Endothelial cell of umbilical vein (primary cell): ENCODE measurements around the gene KLF15. TPM values are rescaled to one million over a fixed set of nuclear protein-coding genes. Genes with fewer than 3 reads are reported as not detected.

Experiments used
- BruUV-seq: library from RNA; stranded (reverse); fragments of 400-500 nt; replicated peaks from 2 replicates; lab custom pipeline; 2021; lab: Mats Ljungman, UMichigan
- CTCF ChIA-PET: fragments of 300-600, 350-600 bp; sonication (Branson Sonifier 250); formaldehyde crosslinking; loops from one replicate; lab custom pipeline; 2021; ENCODE audit warnings: antibody characterized with exemption, inconsistent platforms; lab: Charles Lee
- POLR2A ChIA-PET: fragments of 300-600, 350-600 bp; sonication (Branson Sonifier 250); formaldehyde crosslinking; loops from one replicate; lab custom pipeline; 2021; ENCODE audit warnings: antibody characterized with exemption, inconsistent platforms; lab: Charles Lee
- DNase-seq: peaks from one replicate; pipeline ENCODE4 v3.0.0-alpha.2; 2011; ENCODE audit warnings: low read depth, low spot score
- FAIRE-seq: peaks from 2 replicates; lab custom pipeline; 2011; peaks lifted over from hg19 to GRCh38; lab: Jason Lieb, UNC
- H2AFZ ChIP-seq: 2 replicates; pipeline ENCODE4 v1.6.0; 2012; ENCODE audit warnings: low read depth, low read length, control low read depth, inconsistent platforms
- H3K27ac ChIP-seq: 2 replicates; pipeline ENCODE4 v1.5.1; 2011; ENCODE audit warnings: low read depth, mild to moderate bottlenecking, control low read depth, low read length, moderate library complexity; ENCODE audit not compliant: insufficient read depth
- H3K27me3 ChIP-seq, 2 experiments: 2 replicates each; pipeline versions ENCODE4 v1.6.0 to v1.6.1; 2011; ENCODE audit warnings: low read length in 2 of 2, mixed read lengths in 1 of 2; ENCODE audit not compliant: control insufficient read depth in 2 of 2, insufficient read depth in 2 of 2
- H3K36me3 ChIP-seq, 2 experiments: 2 replicates in 1 of 2; 3 replicates in 1 of 2; pipeline ENCODE4 v1.5.1; 2011; ENCODE audit warnings: low read length in 2 of 2, mild to moderate bottlenecking in 1 of 2, moderate library complexity in 1 of 2; ENCODE audit not compliant: control insufficient read depth in 2 of 2, insufficient read depth in 2 of 2; ENCODE audit errors: extremely low read depth in 1 of 2
- H3K4me1 ChIP-seq: 3 replicates; pipeline ENCODE4 v1.5.1; 2011; ENCODE audit warnings: mild to moderate bottlenecking, low read length; ENCODE audit not compliant: control insufficient read depth, insufficient read depth; ENCODE audit errors: extremely low read depth
- H3K4me2 ChIP-seq: 2 replicates; pipeline ENCODE4 v1.6.1; 2011; ENCODE audit warnings: low read length, control low read depth, mixed read lengths; ENCODE audit not compliant: insufficient read depth
- H3K4me3 ChIP-seq, 3 experiments: fragments of 200-600 bp in 1 of 3; sonication (generic), shearing (Covaris generic) in 1 of 3; replicated peaks in 1 of 3; 2 replicates each; pipeline ENCODE4 v1.5.1; 2011 to 2016; ENCODE audit warnings: control low read depth in 3 of 3, low read length in 3 of 3, mild to moderate bottlenecking in 2 of 3, inconsistent platforms in 1 of 3, low read depth in 1 of 3, moderate library complexity in 1 of 3; ENCODE audit not compliant: insufficient read depth in 1 of 3
- H3K79me2 ChIP-seq: 2 replicates; pipeline ENCODE4 v1.6.0; 2012; ENCODE audit warnings: low read length, inconsistent platforms; ENCODE audit not compliant: control insufficient read depth, insufficient read depth
- H3K9ac ChIP-seq: replicated peaks from 2 replicates; pipeline ENCODE3; 2011; ENCODE audit warnings: low read length, control low read depth; ENCODE audit not compliant: insufficient read depth; ENCODE audit errors: extremely low read depth
- H3K9me1 ChIP-seq: replicated peaks from 3 replicates; pipeline ENCODE4 v1.6.0; 2011; ENCODE audit warnings: mild to moderate bottlenecking, low read length; ENCODE audit not compliant: control insufficient read depth, insufficient read depth; ENCODE audit errors: extremely low read depth
- H3K9me3 ChIP-seq: replicated peaks from 2 replicates; pipeline ENCODE4 v1.5.1; 2012; ENCODE audit warnings: low read length, inconsistent platforms; ENCODE audit not compliant: control insufficient read depth, insufficient read depth
- H4K20me1 ChIP-seq: replicated peaks from 2 replicates; pipeline ENCODE3; 2011; ENCODE audit warnings: mild to moderate bottlenecking, low read length; ENCODE audit not compliant: control insufficient read depth, insufficient read depth; ENCODE audit errors: extremely low read depth
- EZH2 ChIP-seq: IDR thresholded peaks from 2 replicates; pipeline ENCODE4 v1.6.1; 2012; ENCODE audit warnings: borderline replicate concordance, low read depth, mild to moderate bottlenecking, moderate library complexity, low read length, inconsistent platforms; ENCODE audit not compliant: severe bottlenecking
- FOS ChIP-seq: IDR thresholded peaks from 2 replicates; pipeline ENCODE4 v1.6.1; 2011; ENCODE audit warnings: mild to moderate bottlenecking, low read length, moderate library complexity, borderline replicate concordance; ENCODE audit not compliant: insufficient read depth
- GATA2 ChIP-seq: IDR thresholded peaks from 2 replicates; pipeline ENCODE4 v1.7.0; 2011; ENCODE audit warnings: low read depth, mild to moderate bottlenecking, moderate library complexity, mixed read lengths, low read length; ENCODE audit not compliant: insufficient read length, insufficient read depth
- JUN ChIP-seq: IDR thresholded peaks from 2 replicates; pipeline ENCODE4 v1.6.1; 2011; ENCODE audit warnings: borderline replicate concordance, low read depth; ENCODE audit not compliant: insufficient read length, insufficient read depth
- MYC ChIP-seq: IDR thresholded peaks from one replicate; pipeline ENCODE4 v1.6.1; 2011; ENCODE audit warnings: mild to moderate bottlenecking, low read depth, low read length
- POLR2A ChIP-seq: IDR thresholded peaks from 2 replicates; pipeline ENCODE4 v1.6.1; 2012; ENCODE audit warnings: low read depth, mild to moderate bottlenecking, control low read depth, low read length
- POLR2AphosphoS5 ChIP-seq: IDR thresholded peaks from 2 replicates; pipeline ENCODE4 v1.6.1; 2012; ENCODE audit warnings: low read depth, mild to moderate bottlenecking, control low read depth, low read length, moderate library complexity; ENCODE audit not compliant: insufficient read depth
- dilution Hi-C: fragments of 300-500 bp; cut with MboI; formaldehyde crosslinking; loops from one replicate; pipeline ENCODE4 v1.15.0; 2019; ENCODE audit warnings: low sequenced_read_pairs; ENCODE audit not compliant: extremely low pct_ligation_motif_present
- intact Hi-C: fragments of 100-400 bp; cut with micrococcal nuclease; formaldehyde crosslinking; loops from one replicate; pipeline ENCODE4 v1.10.0; 2022
- polyA plus RNA-seq, 4 experiments: library from polyadenylated mRNA; depleted of rRNA in 3 of 4; stranded (reverse) in 3 of 4; unstranded in 1 of 4; fragments of >200 nt; gene quantifications; 2 replicates each; pipeline versions ENCODE4 v1.2.1 to v1.2.3, GENCODE V29; 2011 to 2012; ENCODE audit warnings: missing spikeins in 1 of 4
- total RNA-seq: library from RNA; stranded (reverse); gene quantifications from 2 replicates; pipeline ENCODE4 v1.2.3, GENCODE V29; 2021
- TF ChIP-seq, protein P1 (sequence below): IDR thresholded peaks from 2 replicates; pipeline ENCODE4 v1.6.1; 2011; ENCODE audit not compliant: insufficient read depth, insufficient read length
- TF ChIP-seq, protein P2 (sequence below), 2 donors: IDR thresholded peaks; 1 replicate in 1 of 2; 2 replicates in 1 of 2; pipeline ENCODE4 v1.5.1; 2011; ENCODE audit warnings: low read length in 2 of 2, mild to moderate bottlenecking in 2 of 2, moderate library complexity in 2 of 2, control low read depth in 1 of 2, inconsistent platforms in 1 of 2, low read depth in 1 of 2; ENCODE audit not compliant: insufficient read depth in 1 of 2; ENCODE audit errors: extremely low read depth in 1 of 2

KLF15 gene
- total and polyA plus RNA-seq, 2 donors (not counting 3 experiments of a cell fraction or from before 2014, with no cell fraction given) = 2.2 to 3.0 TPM

DNA sequence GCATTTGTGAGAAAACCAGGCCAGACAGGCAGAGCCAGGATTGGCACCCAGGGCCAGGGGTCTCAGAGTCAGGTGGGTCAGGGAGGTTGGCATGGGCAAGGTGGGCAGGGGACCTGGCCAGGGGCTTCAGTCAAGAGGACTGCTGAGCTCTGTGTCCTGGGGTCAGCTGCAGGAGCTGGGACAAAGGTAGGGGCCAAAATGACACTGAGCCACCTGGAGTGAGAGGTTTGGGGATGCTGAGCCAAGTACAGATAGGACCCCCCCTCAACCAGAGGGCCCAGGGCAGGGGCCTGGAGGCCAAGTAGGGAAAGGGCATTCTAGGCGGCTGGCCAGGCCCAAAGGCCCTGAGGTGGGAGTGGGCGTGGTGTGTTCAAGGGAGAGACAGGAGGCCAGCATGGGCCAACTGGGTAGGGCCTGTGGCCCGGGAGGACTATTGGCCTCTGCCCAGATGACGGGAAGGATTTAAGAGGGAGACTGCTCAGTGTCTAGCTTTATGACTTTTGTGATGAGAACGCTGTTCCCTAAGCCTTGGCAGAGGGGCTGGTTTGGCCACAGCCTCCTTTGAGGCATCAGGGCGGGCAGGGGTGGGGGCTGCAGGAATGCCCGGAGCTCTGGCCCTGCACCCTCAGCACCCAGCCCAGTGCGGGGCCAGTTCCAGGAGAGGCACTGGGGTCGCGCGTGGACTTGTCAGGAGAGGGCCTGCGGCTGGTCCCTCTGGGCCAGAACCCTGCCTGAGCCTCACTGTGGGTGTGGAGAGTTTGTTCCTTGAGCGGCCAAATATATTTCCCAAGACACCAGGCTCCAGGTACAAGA lies 40.6 kb upstream of the KLF15 start:
- no peaks in the 10 kb centered on the region for H3K9me1 ChIP-seq
- intact Hi-C loops (no loop called here), dilution Hi-C loops (no loop called here)
- H3K9ac ChIP-seq = no peak overlapping the region
- CTCF ChIA-PET = interaction anchor here (1.2 kb wide), 1 partner anchor 152 kb away, joined by 4 read pairs; no protein-coding TSS in a partner anchor
- H2AFZ ChIP-seq = no peak overlapping the region
- no peaks in the 10 kb centered on the region for H4K20me1 ChIP-seq
- no peaks in the 10 kb centered on the region for H3K4me1 ChIP-seq
- peaks cover 16 to 23% of the 10 kb centered on the region in 2 experiments for H3K27me3 ChIP-seq
- DNase-seq (no peak), FAIRE-seq (no peak)
- no peak overlapping the region for H3K27ac ChIP-seq
- no peaks in the 10 kb centered on the region for H3K36me3 ChIP-seq
- no peak for TF ChIP-seq FOS
- TF ChIP-seq GATA2 = no peak
- TF ChIP-seq POLR2AphosphoS5 = no peak
- TF ChIP-seq POLR2A = no peak
- TF ChIP-seq JUN = no peak
- TF ChIP-seq, protein P1, sequence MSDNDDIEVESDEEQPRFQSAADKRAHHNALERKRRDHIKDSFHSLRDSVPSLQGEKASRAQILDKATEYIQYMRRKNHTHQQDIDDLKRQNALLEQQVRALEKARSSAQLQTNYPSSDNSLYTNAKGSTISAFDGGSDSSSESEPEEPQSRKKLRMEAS = no peak
- TF ChIP-seq MYC = no peak
- POLR2A ChIA-PET = no interaction called here
- no peaks in the 10 kb centered on the region for H3K9me3 ChIP-seq
- BruUV-seq = no TSS peak
- no peak overlapping the region for H3K4me2 ChIP-seq
- no peaks in the 10 kb centered on the region for H3K79me2 ChIP-seq
- no peak overlapping the region for H3K4me3 ChIP-seq

DNA sequence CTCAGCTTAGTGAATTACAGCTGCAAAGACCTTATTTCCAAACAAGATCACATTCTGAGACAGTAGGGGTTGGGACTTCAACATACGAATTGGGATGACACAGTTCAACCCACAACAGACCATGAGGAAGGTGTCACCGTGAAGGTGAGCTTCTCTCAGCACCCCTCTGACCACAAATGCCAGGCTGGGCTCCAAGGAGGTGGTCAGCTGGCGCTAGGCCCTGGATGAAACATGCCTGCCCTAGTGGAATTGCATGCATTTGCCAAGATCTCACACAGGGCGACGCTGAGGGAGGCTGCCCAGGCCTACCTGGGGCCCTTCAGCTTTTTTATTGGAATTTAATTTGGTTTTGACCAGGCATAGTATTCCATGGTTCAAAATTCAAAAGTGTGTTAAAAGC lies 39.3 kb upstream of the KLF15 start:
- no peak for FAIRE-seq
- CTCF ChIA-PET = interaction anchor here (0.6 to 2.6 kb wide), 3 partner anchors 16 to 1654 kb away, joined by 3 to 9 read pairs (median 3); no protein-coding TSS in a partner anchor
- intact Hi-C loops = no loop called here

More for the DNA sequence above, 39.3 kb upstream of the KLF15 start:
- Histone ChIP-seq H3K9ac (no peak overlapping the region), H3K36me3 (no peaks in the 10 kb centered on the region), H4K20me1 (no peaks in the 10 kb centered on the region), H3K27me3 (peaks cover 21 to 28% of the 10 kb centered on the region in 2 experiments), H3K9me1 (no peaks in the 10 kb centered on the region), H3K9me3 (no peaks in the 10 kb centered on the region), H3K4me2 (no peak overlapping the region), H3K4me3 (no peak overlapping the region), H3K79me2 (no peaks in the 10 kb centered on the region), H3K27ac (no peak overlapping the region), H3K4me1 (no peaks in the 10 kb centered on the region), H2AFZ (no peak overlapping the region)
- POLR2A ChIA-PET = no interaction called here
- BruUV-seq = no TSS peak
- no peak for TF ChIP-seq POLR2A
- TF ChIP-seq FOS = no peak
- no peak for TF ChIP-seq MYC
- no peak for TF ChIP-seq EZH2
- TF ChIP-seq, protein P2, sequence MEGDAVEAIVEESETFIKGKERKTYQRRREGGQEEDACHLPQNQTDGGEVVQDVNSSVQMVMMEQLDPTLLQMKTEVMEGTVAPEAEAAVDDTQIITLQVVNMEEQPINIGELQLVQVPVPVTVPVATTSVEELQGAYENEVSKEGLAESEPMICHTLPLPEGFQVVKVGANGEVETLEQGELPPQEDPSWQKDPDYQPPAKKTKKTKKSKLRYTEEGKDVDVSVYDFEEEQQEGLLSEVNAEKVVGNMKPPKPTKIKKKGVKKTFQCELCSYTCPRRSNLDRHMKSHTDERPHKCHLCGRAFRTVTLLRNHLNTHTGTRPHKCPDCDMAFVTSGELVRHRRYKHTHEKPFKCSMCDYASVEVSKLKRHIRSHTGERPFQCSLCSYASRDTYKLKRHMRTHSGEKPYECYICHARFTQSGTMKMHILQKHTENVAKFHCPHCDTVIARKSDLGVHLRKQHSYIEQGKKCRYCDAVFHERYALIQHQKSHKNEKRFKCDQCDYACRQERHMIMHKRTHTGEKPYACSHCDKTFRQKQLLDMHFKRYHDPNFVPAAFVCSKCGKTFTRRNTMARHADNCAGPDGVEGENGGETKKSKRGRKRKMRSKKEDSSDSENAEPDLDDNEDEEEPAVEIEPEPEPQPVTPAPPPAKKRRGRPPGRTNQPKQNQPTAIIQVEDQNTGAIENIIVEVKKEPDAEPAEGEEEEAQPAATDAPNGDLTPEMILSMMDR (IDR thresholded peaks at IDR 0.05; ENCODE audit: extremely low read depth in 1 of 2, insufficient read depth in 1 of 2, low read depth in 1 of 2, low read length in 2 of 2) = no peak
- TF ChIP-seq JUN = no peak
- TF ChIP-seq, protein P1 = no peak
- TF ChIP-seq POLR2AphosphoS5 = no peak
- TF ChIP-seq GATA2 = no peak
- dilution Hi-C loops = no loop called here
- no peak for DNase-seq
